RWPE2 (cell line): ENCODE data around the gene ZNF566.

Experiments
- ATAC-seq: fragments of 200-7000 bp; cut with Tn5 transposase; 3 replicates; pipeline ENCODE4 v1.9.1; 2021; ENCODE audit warnings: low read depth
- DNase-seq: peaks from one replicate; pipeline ENCODE4 v3.0.0-alpha.2; 2020; ENCODE audit warnings: low spot score
- H3K27ac ChIP-seq: fragments of 450-650 bp; 2 replicates; pipeline ENCODE4 v1.5.1; 2017; ENCODE audit warnings: mild to moderate bottlenecking; ENCODE audit not compliant: poor library complexity, severe bottlenecking
- H3K27me3 ChIP-seq: fragments of 250-450 bp; sonication (Bioruptor Pico); 2 replicates; pipeline ENCODE4 v1.5.1; 2021; ENCODE audit warnings: mild to moderate bottlenecking, moderate library complexity; ENCODE audit not compliant: insufficient read depth, poor library complexity, severe bottlenecking
- H3K36me3 ChIP-seq: fragments of 250-450 bp; sonication (Bioruptor Pico); 2 replicates; pipeline ENCODE4 v1.5.1; 2020; ENCODE audit warnings: low read depth, mild to moderate bottlenecking, moderate library complexity
- H3K4me1 ChIP-seq: fragments of 250-450 bp; sonication (Bioruptor Pico); 2 replicates; pipeline ENCODE4 v1.5.1; 2021; ENCODE audit warnings: mild to moderate bottlenecking, moderate library complexity; ENCODE audit not compliant: insufficient read depth, poor library complexity, severe bottlenecking
- H3K4me3 ChIP-seq: fragments of 250-450 bp; sonication (Bioruptor Pico); 2 replicates; pipeline ENCODE4 v1.5.1; 2021; ENCODE audit warnings: mild to moderate bottlenecking, moderate library complexity; ENCODE audit not compliant: severe bottlenecking
- H3K9me3 ChIP-seq: fragments of 250-450 bp; sonication (Bioruptor Pico); 2 replicates; pipeline ENCODE4 v1.5.1; 2021; ENCODE audit warnings: mild to moderate bottlenecking, moderate library complexity; ENCODE audit not compliant: severe bottlenecking
- TF ChIP-seq, protein P1 (sequence below): fragments of 450-650 bp; IDR thresholded peaks from one replicate; pipeline ENCODE4 v1.5.1; 2017; ENCODE audit warnings: mild to moderate bottlenecking, moderate library complexity; ENCODE audit not compliant: poor library complexity, severe bottlenecking

ZNF566 gene

DNA sequence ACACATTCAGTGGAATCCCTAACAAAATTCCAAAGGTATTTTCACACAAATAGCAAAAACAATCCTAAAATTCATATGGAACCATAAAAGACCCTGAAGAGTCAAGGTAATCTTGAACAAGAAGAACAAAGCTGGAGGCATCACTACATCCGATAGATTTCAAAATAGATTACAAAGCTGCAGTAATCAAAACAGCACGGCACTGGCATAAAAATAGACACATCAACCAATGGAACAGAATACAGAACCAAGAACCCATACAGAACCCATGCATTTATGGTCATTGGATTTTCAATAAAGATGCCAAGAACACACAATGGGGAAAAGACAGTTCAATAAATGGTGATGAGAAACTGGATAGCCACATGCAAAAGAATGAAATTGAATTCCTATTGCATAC is 32.5 kb downstream of the ZNF566 start:
- DNase-seq, result no peak
- Histone ChIP-seq H3K4me3 (no peak overlapping the region), H3K27me3 (no peaks in the 10 kb centered on the region), H3K27ac (no peak overlapping the region), H3K4me1 (no peaks in the 10 kb centered on the region), H3K9me3 (peaks cover 11% of the 10 kb centered on the region), H3K36me3 (peaks cover 16% of the 10 kb centered on the region; the same call in 1 of the 2 replicates)
- no peak for ATAC-seq
- TF ChIP-seq, protein P1, sequence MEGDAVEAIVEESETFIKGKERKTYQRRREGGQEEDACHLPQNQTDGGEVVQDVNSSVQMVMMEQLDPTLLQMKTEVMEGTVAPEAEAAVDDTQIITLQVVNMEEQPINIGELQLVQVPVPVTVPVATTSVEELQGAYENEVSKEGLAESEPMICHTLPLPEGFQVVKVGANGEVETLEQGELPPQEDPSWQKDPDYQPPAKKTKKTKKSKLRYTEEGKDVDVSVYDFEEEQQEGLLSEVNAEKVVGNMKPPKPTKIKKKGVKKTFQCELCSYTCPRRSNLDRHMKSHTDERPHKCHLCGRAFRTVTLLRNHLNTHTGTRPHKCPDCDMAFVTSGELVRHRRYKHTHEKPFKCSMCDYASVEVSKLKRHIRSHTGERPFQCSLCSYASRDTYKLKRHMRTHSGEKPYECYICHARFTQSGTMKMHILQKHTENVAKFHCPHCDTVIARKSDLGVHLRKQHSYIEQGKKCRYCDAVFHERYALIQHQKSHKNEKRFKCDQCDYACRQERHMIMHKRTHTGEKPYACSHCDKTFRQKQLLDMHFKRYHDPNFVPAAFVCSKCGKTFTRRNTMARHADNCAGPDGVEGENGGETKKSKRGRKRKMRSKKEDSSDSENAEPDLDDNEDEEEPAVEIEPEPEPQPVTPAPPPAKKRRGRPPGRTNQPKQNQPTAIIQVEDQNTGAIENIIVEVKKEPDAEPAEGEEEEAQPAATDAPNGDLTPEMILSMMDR, result no peak

DNA sequence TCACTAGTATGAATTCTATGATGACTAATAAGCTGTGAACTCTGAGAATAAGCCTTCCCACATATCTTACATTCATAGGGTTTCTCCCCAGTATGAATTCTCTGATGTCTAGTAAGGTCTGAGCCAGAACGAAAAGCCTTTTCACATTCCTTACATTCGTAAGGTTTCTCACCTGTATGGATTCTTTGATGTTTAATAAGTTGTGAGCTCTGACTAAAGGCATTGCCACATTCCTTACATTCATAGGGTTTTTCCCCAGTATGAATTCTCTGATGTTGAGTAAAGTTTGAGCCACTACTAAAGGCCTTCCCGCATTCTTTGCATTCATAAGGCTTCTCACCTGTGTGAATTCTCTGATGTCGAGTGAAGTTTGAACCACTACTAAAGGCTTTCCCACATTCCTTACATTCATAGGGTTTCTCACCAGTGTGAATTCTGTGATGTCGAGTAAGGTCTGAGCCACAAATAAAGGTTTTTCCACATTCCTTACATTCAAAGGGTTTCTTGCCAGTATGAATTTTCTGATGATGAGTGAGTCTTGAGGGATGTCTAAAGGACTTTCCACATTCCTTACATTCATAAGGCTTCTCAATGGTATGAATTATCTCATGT is 40.2 kb downstream of the ZNF566 start:
- Histone ChIP-seq H3K27me3 (no peaks in the 10 kb centered on the region), H3K27ac (no peak overlapping the region), H3K9me3 (peaks cover 40% of the 10 kb centered on the region), H3K4me1 (no peaks in the 10 kb centered on the region), H3K4me3 (no peak overlapping the region), H3K36me3 (peaks cover 48% of the 10 kb centered on the region)
- DNase-seq (no peak), ATAC-seq (no peak)
- TF ChIP-seq, protein P1, result no peak

DNA sequence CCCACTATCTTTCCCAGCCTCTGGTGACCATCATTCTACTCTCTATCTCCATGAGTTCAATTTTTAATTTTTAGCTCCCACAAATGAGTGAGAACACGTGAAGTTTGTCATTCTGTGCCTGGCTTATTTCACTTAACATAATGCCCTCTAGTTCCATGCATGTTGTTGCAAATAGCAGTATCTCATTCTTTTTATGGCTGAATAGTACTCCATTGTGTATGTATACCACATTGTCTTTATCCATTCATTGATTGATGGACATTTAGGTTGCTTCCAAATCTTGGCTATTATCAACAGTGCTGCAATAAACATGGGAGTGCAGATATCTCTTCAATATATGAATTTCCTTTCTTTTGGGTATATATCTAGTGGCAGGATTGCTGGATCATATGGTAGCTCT is 48.0 kb downstream of the ZNF566 start:
- TF ChIP-seq, protein P1, result no peak

DNA sequence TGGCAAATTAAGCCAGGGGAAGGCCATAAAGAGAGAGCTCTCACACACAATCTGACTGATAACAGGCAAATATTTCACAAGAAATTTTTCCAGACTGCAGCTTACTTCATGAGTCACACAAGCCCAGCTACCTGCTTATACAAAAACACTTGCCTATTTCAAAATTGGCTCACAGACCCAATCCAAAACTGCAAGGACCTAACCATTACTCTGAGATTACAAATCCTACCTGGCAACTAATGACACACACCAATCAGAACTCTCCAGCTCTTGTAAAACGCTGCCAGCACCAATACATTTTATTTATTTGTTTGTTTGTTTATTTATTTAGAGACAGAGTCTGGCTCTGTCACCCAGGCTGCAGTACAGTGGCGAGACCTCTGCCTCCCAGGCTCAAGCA is 52.8 kb downstream of the ZNF566 start:
- TF ChIP-seq, protein P1, result no peak
- DNase-seq (no peak), ATAC-seq (no peak)

More for the DNA sequence above, 48.0 kb downstream of the ZNF566 start:
- Histone ChIP-seq H3K9me3 (peaks cover 9% of the 10 kb centered on the region), H3K4me3 (no peak overlapping the region), H3K27me3 (no peaks in the 10 kb centered on the region), H3K4me1 (no peaks in the 10 kb centered on the region), H3K27ac (no peak overlapping the region), H3K36me3 (no peaks in the 10 kb centered on the region)
- DNase-seq (no peak), ATAC-seq (no peak)

DNA sequence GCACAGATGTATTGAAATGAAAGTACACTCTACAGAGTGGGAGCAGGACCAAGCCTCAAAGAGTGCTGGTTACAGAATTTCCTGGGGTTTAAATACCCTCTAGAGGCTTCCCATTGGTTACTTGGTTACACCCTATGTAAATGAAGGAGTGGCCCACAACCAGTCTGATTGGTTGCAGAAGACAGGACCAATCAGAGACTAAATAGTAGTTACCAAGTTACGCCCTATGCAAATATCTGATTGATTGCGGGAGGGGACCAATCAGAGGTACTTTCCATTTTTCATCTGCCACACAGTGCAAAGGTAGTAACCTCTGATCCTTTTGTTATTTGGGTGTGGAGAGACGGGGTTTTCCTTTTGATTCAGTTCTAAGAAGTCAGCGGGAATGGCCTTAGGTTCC is 65.4 kb downstream of the ZNF566 start:
- no peaks in the 10 kb centered on the region for H3K4me1 ChIP-seq
- no peak overlapping the region for H3K4me3 ChIP-seq
- DNase-seq (no peak), ATAC-seq (no peak)
- H3K27me3 ChIP-seq, result no peaks in the 10 kb centered on the region
- TF ChIP-seq, protein P1, result no peak
- H3K27ac ChIP-seq, result no peak overlapping the region
- H3K9me3 ChIP-seq, result no peaks in the 10 kb centered on the region
- H3K36me3 ChIP-seq, result no peaks in the 10 kb centered on the region

More for the DNA sequence above, 52.8 kb downstream of the ZNF566 start:
- Histone ChIP-seq H3K27ac (no peak overlapping the region), H3K9me3 (peaks cover 1% of the 10 kb centered on the region), H3K36me3 (no peaks in the 10 kb centered on the region), H3K4me3 (no peak overlapping the region), H3K27me3 (no peaks in the 10 kb centered on the region), H3K4me1 (no peaks in the 10 kb centered on the region)
